ENCODE results near the gene NCAPD2. TPM values are rescaled to one million over a fixed set of nuclear protein-coding genes. Genes with fewer than 3 reads are reported as not detected.

NCAPD2 gene
- total and polyA plus RNA-seq, 2 donors (not counting 3 experiments of a cell fraction or from before 2014, with no cell fraction given): 41.8 to 90.1 TPM

DNA sequence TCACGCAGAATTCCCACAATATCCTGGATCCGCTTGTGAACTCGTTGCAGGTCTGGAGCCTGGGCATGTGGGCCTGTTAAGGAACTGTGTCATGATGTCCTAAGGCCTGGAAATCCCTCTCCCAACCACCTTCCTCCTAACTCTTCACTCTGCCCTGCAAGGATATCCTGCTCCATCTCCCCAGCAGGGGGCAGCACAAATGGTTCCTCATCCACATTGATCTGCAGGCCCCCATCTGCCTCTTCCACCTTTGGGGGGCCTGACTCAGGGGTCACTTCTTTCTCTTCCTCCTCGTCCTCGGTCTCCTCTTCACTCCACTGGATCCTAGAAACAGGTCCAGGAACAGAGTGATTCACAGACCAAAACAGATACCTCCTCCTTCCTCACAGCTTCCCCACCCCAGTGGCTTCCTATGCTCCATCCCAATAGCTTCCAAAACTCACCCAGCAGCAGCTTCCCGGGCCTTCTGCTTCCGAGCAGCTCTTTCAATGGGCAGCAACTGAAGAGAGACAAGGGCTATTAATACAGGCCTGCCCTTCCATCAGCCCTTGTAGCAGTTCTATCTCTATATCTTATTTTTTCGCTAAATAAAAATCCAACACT lies 69.6 kb downstream of the NCAPD2 start:
- no peak overlapping the region for H3K9ac ChIP-seq (replicated peaks; ENCODE audit: extremely low read depth, insufficient read depth, low read length)
- DNase-seq (ENCODE audit: low read depth, low spot score): peak; percentile 44
- no TSS peak for BruUV-seq (replicated peaks)
- H3K9me1 ChIP-seq (replicated peaks; ENCODE audit: control insufficient read depth, extremely low read depth, insufficient read depth, low read length): no peaks in the 10 kb centered on the region
- POLR2A ChIA-PET: no interaction called here
- TF ChIP-seq MYC (IDR thresholded peaks at IDR 0.05; ENCODE audit: low read depth, low read length): no peak
- TF ChIP-seq, protein P1, sequence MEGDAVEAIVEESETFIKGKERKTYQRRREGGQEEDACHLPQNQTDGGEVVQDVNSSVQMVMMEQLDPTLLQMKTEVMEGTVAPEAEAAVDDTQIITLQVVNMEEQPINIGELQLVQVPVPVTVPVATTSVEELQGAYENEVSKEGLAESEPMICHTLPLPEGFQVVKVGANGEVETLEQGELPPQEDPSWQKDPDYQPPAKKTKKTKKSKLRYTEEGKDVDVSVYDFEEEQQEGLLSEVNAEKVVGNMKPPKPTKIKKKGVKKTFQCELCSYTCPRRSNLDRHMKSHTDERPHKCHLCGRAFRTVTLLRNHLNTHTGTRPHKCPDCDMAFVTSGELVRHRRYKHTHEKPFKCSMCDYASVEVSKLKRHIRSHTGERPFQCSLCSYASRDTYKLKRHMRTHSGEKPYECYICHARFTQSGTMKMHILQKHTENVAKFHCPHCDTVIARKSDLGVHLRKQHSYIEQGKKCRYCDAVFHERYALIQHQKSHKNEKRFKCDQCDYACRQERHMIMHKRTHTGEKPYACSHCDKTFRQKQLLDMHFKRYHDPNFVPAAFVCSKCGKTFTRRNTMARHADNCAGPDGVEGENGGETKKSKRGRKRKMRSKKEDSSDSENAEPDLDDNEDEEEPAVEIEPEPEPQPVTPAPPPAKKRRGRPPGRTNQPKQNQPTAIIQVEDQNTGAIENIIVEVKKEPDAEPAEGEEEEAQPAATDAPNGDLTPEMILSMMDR (IDR thresholded peaks at IDR 0.05; ENCODE audit: extremely low read depth in 1 of 2, insufficient read depth in 1 of 2, low read depth in 1 of 2, low read length in 2 of 2): peak; percentile 79 to 80
- H3K4me1 ChIP-seq (ENCODE audit: control insufficient read depth, extremely low read depth, insufficient read depth, low read length): peaks cover 7% of the 10 kb centered on the region
- CTCF ChIA-PET: interaction anchor here (0.7 to 3.9 kb wide), 8 partner anchors 10 to 135 kb away, joined by 3 to 38 read pairs (median 4); partner anchors contain the start of genes IFFO1 and ZNF384
- H3K27ac ChIP-seq (ENCODE audit: insufficient read depth, low read depth, low read length): no peak overlapping the region
- peaks cover 30% of the 10 kb centered on the region for H3K79me2 ChIP-seq (ENCODE audit: control insufficient read depth, insufficient read depth, low read length)
- H2AFZ ChIP-seq (ENCODE audit: low read depth, low read length): no peak overlapping the region
- FAIRE-seq: peak; percentile 57
- H3K4me3 ChIP-seq (replicated peaks in 1 of 3; ENCODE audit: insufficient read depth in 1 of 3, low read depth in 1 of 3, low read length in 3 of 3): no peak overlapping the region
- no peaks in the 10 kb centered on the region for H3K9me3 ChIP-seq (replicated peaks; ENCODE audit: control insufficient read depth, insufficient read depth, low read length)
- H3K27me3 ChIP-seq (ENCODE audit: control insufficient read depth in 2 of 2, insufficient read depth in 2 of 2, low read length in 2 of 2): no peaks in the 10 kb centered on the region
- peaks cover 16 to 41% of the 10 kb centered on the region in 2 experiments for H3K36me3 ChIP-seq (ENCODE audit: control insufficient read depth in 2 of 2, extremely low read depth in 1 of 2, insufficient read depth in 2 of 2, low read length in 2 of 2)
- no peak overlapping the region for H3K4me2 ChIP-seq (ENCODE audit: insufficient read depth, low read length)
- dilution Hi-C loops (cut with MboI; ENCODE audit: extremely low pct_ligation_motif_present, low sequenced_read_pairs) (no loop called here), intact Hi-C loops (cut with micrococcal nuclease) (loop anchor here (1.0 kb wide), 1 partner anchor 135 kb away; no protein-coding TSS in a partner anchor)
- no peaks in the 10 kb centered on the region for H4K20me1 ChIP-seq (replicated peaks; ENCODE audit: control insufficient read depth, extremely low read depth, insufficient read depth, low read length)

DNA sequence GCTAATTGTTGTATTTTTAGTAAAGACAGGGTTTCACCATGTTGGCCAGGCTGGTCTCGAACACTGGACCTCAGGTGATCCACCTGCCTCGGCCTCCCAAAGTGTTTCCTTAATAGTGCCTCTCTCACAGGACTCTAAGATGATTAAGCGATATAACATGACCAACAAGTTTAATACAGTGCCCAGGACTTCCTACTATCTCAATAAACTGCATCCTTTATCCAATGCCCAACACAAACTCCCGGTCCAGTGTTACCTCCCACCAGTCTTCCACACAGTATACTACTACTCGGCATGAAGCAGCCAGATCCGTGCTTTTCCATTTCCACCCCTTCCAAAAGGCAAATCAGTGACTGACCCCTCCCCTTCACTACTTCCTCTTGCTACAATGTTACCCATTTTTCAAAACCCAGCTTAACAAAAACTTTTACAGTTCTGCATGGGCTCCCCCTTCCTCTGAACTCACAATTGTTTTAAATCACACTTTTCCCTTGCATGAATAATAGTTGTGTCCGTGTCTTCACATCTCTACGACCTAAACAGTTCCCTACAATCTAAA lies 73.3 kb downstream of the NCAPD2 start:
- dilution Hi-C loops (cut with MboI; ENCODE audit: extremely low pct_ligation_motif_present, low sequenced_read_pairs): no loop called here
- peak; percentile 26 for DNase-seq (ENCODE audit: low read depth, low spot score)
- peaks cover 30% of the 10 kb centered on the region for H3K79me2 ChIP-seq (ENCODE audit: control insufficient read depth, insufficient read depth, low read length)
- ChIA-PET POLR2A (no interaction called here), CTCF (interaction anchor here (1.3 to 2.3 kb wide), 3 partner anchors 9 to 29 kb away, joined by 3 to 7 read pairs (median 7); no protein-coding TSS in a partner anchor)
- no peak overlapping the region for H2AFZ ChIP-seq (ENCODE audit: low read depth, low read length)
- intact Hi-C loops (cut with micrococcal nuclease): loop anchor here (1.0 kb wide), 1 partner anchor 11 kb away; the partner anchor contains the start of gene IFFO1
- H3K9ac ChIP-seq (replicated peaks; ENCODE audit: extremely low read depth, insufficient read depth, low read length): peak overlapping the region; percentile 88
- BruUV-seq (replicated peaks): no TSS peak
- H3K4me3 ChIP-seq (replicated peaks in 1 of 3; ENCODE audit: insufficient read depth in 1 of 3, low read depth in 1 of 3, low read length in 3 of 3): peak overlapping the region; percentile 74 to 89 (median 87)
- no peaks in the 10 kb centered on the region for H3K9me3 ChIP-seq (replicated peaks; ENCODE audit: control insufficient read depth, insufficient read depth, low read length)
- peak overlapping the region; percentile 96 for H3K4me2 ChIP-seq (ENCODE audit: insufficient read depth, low read length)
- peaks cover 7% of the 10 kb centered on the region for H3K4me1 ChIP-seq (ENCODE audit: control insufficient read depth, extremely low read depth, insufficient read depth, low read length)
- no peaks in the 10 kb centered on the region for H3K27me3 ChIP-seq (ENCODE audit: control insufficient read depth in 2 of 2, insufficient read depth in 2 of 2, low read length in 2 of 2)
- peaks cover 2 to 29% of the 10 kb centered on the region in 2 experiments for H3K36me3 ChIP-seq (ENCODE audit: control insufficient read depth in 2 of 2, extremely low read depth in 1 of 2, insufficient read depth in 2 of 2, low read length in 2 of 2)
- FAIRE-seq: peak; percentile 68
- H4K20me1 ChIP-seq (replicated peaks; ENCODE audit: control insufficient read depth, extremely low read depth, insufficient read depth, low read length): no peaks in the 10 kb centered on the region
- TF ChIP-seq, protein P1 (IDR thresholded peaks at IDR 0.05; ENCODE audit: extremely low read depth in 1 of 2, insufficient read depth in 1 of 2, low read depth in 1 of 2, low read length in 2 of 2): no peak
- TF ChIP-seq, protein P2, sequence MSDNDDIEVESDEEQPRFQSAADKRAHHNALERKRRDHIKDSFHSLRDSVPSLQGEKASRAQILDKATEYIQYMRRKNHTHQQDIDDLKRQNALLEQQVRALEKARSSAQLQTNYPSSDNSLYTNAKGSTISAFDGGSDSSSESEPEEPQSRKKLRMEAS (IDR thresholded peaks at IDR 0.05; ENCODE audit: insufficient read depth, insufficient read length): no peak
- no peaks in the 10 kb centered on the region for H3K9me1 ChIP-seq (replicated peaks; ENCODE audit: control insufficient read depth, extremely low read depth, insufficient read depth, low read length)
- H3K27ac ChIP-seq (ENCODE audit: insufficient read depth, low read depth, low read length): peak overlapping the region; percentile 75

Measured in endothelial cell of umbilical vein (primary cell).